CD4-positive, alpha-beta T cell treated with Interleukin-10 for 1 hour (primary cell): ENCODE results near the gene PRKCI.
"Not testable (repeated sequence)": the region's sequence is repeated elsewhere in the genome, so short reads cannot be mapped to it uniquely, and the experiment has no call there.

Experiments used
- DNase-seq: peaks from one replicate; pipeline ENCODE4 v3.0.0-alpha.2; 2020

The PRKCI gene

DNA sequence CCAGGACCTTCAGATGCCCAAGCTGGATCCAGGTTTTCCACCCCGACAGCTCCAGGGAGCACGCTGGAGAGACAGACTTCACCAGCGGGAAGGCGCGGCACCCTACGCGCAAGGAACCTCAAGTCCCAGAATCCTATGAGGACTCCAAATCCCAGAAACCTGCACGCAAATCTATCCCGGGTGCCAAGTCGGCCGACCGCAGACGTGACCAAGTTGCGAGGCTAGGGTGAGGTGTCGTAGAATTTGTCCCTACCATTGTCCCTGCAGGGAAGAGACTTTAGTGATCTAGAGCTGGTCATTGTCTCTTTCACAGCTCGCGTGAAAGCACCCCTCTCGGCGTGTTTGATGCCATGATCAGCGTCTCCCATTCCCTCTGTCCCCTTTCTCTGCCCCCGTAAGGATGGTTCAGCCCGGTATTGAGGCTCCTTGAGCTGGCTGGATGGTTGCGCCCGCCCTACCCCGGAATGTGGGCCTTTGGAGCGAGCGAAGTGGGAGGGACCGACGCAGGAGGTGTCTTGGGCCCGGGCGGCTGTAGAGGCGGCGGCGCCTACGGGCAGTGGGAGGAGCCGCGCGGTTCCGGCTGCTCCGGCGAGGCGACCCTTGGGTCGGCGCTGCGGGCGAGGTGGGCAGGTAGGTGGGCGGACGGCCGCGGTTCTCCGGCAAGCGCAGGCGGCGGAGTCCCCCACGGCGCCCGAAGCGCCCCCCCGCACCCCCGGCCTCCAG lies at the start of gene PRKCI:
Gene PRKCI (plus strand): TSS at position 501 of the 723 bp plus-strand sequence. CDS start 246 bp downstream, outside the sequence.
- peak; percentile 92 for DNase-seq

DNA sequence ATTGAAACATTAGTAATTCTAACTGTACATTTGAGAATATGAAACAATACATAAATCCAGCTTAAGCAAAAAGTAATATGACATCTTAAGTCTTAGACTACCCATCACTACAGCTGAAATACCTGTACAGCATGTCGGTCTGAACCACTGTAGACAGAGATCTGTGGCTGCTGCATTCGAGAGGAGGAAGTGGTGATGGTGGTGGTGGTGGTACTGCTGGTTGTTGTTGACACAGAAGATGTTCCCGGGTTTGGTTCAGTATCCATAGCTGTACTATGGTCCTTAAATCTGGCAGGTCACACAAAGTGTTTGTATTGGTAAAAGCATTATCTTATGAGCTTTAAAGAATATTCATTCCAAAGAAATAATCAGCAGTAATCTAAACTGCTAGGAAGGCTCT lies 43.6 kb upstream of the PRKCI start:
- DNase-seq = peak; percentile 70

DNA sequence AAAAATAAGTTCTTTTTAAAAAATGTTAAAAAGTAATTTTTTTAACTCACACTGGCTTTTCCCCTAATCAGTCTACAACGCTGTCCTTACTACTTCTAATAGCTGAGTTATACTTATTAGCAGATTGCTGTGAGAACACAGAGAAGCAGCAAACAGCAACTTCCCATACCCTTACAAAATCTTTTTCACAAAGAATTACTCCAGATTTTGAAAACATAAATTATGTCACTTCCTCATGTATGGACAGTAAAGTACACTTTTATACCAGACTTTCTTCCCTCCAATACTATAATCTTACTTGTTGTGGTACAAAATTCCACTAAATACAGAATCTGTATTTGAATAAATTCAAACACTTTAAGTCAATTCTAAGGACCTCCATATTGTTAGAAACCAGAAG lies 42.8 kb upstream of the PRKCI start:
- no peak for DNase-seq

DNA sequence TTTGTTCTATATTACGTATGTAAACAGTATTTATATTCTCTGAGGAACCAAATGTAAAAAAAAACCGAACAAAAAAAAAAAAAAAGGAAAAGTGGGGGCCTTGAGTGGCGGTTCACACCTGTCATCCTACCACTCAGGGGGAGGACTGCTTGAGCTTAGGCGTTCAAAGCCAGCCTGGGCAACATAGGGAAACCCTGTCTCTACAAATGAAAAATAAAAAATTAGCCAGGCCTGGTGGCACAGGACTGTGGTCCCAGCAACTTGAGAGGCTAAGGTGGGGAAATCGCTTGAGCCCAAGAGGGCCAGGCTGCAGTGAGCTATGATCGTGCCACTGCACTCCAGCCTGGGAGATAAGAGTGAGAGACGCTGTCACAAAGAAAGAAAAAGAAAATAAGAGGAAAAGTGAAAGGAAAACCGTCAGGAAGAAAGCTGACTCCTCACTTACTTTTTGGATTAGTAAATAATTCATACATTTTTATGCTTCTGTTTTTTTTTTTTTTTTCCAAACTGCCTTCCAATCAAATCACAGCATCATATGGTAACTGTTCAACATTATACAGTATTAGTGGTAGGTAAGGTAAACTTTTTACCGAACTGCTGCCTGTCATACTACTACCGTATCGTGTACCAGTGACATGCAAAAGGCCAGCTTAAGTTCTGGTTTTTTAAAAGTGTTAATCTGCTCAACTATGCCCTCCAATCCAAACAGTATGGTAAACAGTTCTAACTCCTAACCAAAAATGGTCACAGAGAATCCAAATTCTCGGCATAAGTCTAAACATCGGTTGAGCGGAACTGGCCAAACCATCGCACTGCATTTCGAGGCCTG lies 41.9 kb upstream of the PRKCI start:
- peak; percentile 56 for DNase-seq

DNA sequence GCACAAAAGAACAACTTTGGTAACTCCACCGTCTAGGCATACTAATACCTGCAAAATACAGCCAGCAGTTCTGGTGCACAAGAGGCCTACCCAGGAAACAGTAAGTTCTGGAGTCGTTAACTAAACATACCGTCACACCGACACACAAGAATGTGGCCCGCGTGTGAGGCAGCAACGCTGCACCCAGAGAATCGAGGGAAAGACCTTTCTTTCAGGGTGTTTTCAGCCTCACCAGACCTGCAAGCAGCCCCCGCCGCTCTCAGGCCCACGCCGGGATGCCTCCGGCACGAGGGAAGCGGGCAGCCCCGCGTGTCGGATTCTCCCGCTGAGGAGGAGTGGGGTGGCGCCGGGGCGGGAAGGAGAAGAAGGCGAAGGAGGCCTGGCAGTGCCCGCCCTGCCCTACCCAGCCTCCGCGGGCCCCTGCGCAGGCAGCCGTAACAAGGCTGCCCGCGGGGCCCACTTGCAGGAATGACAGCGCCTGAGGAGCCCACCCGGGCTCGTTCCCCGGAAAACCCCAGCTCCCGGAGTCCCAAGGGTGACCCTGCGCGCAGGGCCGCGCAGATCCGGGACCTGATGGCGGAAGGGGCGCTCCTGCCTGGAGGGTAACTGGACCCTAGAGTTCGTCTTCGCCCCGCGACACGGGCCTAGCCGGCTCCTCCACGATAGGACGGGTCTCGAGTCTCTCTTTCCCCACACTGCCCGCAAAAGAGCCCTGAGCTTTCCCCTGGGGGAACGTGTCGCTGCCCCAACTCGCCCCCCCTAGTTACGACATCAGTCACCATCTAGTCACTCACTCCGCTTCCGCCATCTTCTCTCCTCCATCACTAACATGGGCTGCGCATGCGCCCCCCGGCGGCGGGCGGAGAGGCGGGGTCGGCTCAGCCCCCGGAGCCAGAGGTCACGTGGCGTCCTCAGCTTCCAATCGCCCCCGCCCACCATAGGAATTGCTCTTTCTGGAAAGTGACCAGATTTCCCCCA lies 41.0 kb upstream of the PRKCI start, which contains the start of gene PHC3:
Gene PHC3 (minus strand): TSS at position 826 of the 978 bp plus-strand sequence. CDS start 18 bp downstream, at position 808.
- DNase-seq = peak; percentile 94

DNA sequence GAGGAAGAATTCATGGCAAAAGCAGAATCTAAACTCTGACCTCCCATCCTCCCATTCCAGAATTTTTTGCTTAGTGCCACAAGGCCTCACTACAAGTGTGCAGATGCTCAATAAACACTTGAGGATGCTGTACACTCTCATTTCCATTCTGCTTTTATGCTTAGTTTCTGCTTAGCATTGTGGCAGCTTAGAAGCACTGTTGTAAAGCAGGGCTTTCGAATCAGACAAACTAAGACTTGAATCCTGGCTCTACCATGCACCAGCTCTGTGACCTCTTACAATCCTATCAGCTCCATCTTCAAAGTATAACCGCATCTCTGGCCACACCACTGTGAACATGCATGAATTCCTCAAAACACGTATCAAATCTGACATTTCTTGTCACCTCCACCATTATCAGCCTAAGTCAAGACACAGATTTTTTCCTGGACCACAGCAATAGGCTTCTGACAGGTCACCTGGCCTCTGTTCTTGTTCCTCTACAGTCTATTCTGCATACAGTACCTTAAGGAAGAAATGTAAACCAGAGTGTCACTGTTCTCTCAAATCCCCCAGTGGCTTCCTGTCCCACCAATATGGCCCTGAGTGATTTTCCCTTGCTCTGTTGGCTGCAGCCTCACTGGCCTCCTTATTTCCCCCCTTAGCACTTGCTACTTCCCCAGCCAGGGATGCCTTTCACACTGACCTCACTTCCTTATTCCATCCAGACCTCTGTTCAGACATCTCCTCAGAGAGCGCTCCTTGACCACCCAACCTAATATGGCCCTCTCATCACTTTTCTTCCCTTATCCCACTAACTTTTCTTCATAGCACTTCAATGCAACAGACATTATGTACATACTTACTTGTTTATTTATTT lies 32.6 kb upstream of the PRKCI start:
- DNase-seq = no peak

DNA sequence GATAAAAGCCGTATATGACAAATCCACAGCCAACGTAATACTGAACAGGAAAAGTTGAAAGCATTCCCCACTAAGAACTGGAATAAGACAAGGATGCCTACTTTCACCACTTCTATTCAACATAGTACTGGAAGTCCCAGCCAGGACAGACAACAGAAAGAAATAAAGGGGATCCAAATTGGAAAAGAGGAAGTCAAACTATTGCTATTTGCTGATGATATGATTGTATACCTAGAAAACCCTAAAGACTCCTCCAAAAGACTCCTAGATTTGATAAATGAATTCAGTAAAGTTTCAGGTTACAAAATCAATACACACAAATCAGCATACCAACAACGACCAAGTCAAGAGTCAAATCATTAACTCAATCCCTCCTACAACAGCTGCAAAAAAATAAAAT lies 26.5 kb upstream of the PRKCI start:
- DNase-seq = not testable (repeated sequence)

DNA sequence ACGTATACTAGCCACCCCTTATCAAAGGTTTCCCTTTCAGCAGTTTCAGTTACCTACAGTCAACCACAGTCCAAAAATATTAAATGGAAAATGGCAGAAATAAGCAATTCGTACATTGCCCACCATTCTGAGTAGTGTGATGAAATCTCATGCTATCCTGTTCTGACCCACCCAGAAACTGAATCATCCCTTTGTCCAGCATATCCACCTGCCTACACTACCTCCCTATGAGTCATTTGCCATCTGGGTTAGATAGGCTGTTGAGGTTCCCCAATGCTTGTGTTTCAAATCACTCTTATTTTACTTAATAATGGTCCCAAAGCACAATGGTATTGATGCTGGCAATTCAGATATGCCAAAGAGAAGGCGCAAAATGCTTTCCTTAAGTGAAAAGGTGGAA lies 25.4 kb upstream of the PRKCI start:
- DNase-seq = no peak

DNA sequence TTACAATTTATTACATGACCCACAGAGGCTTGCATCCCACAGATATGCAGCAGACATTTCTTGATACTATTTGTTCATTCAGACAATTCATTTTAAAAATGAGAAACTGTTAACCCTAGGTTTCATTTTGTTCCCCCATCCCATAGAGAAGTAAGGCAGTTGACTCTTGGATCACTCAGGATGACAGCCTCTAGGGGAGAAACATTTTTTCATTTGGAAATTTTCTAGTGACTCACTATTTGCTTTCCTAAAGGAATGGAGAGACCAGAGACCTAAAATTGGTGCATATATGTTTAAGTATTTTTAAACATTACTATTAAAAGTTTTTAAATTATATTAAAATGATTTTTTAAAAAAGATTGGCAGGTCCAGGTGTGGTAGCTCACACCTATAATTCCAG lies 21.2 kb upstream of the PRKCI start:
- DNase-seq = no peak

DNA sequence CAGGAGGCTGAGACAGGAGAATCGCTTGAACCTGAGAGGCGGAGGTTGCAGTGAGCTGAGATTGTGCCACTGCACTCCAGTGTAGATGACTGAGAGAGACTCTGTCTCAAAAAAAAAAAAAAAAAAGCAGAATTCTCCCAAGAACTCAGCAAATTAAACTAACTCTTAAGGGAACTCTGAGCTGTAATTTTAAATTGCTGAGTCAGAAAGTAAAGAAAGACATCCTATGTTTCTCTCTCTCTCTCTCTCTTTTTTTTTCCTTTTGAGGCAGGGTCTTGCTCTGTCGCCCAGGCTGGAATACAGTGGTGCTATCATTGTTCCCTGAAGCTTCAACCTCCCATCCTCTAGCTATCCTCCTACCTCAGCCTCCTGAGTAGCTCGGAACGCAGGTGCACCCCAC lies 20.7 kb upstream of the PRKCI start:
- no peak for DNase-seq

DNA sequence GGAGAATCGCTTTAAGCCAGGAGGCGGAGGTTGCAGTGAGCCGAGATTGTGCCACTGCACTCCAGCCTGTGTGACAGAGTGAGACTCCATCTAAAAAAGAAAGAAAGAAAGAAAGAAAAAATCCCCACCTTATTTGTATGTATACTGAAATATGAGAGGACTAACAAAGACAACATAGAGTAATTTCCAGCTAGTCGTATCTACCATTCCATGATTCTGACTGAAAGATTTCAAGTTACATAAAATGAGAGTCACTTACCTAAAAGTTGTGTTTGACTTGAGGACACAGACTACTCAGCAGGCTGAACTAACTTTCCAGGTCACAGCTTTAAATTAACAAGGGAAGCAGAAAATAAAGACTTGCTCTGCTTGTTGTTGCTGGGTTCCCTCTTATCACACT lies 18.8 kb upstream of the PRKCI start:
- no peak for DNase-seq

DNA sequence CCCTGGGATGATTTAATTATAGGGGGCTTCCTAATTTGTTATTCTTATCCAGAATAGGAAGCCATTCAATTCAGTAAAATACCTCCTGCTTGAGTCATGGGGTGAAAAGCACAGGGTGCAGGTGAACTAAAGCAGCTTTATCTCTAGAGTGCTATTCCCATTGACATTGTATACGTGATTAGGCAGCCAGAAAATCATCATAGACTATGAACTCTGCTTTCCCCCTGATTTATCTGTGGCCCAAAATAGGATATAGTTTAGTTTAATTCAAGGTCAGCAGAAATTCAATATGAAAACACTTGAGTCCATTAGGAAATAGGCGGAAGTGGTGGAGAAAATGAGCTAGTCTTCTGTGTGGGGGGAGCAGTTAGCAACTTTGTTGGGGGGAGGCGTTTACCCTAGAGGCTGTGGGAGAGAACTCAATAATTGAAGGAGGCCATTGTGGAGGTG lies 18.2 kb upstream of the PRKCI start:
- DNase-seq = no peak

DNA sequence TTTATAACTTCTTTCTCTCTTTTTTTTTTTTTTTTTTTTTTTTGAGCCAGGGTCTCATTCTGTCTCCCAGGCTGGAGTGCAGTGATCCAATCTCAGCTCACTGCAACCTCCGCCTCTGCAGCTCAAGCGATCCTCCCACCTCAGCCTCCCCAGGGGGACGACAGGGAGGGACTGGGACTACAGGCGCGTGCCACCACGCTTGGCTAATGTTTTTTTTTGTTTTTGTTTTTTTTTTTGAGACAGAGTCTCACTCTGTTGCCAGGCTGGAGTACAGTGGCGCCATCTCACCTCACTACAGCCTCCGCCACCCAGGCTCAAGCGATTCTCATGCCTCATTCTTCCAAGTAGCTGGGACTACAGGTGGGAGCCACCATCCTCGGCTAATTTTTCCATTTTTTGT lies 17.7 kb upstream of the PRKCI start:
- no peak for DNase-seq

DNA sequence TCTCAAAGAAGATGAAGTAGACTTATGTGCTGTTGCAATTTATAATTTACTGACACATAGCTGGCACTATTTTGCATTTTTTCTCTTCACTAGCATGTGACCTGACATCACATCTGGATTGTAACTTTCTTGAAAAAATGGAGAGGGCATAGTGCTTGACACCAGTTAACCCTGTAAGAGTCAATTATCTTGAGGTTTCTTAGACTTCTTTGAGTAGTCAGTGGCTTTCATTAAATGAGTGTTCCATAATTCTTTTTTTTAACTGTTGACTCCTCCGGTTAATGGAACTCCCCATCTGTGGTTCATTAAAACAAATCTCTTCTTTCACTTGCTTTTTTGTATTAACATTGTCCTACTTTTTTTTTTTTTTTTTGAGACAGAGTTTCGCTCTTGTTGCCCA lies 16.9 kb upstream of the PRKCI start:
- no peak for DNase-seq

DNA sequence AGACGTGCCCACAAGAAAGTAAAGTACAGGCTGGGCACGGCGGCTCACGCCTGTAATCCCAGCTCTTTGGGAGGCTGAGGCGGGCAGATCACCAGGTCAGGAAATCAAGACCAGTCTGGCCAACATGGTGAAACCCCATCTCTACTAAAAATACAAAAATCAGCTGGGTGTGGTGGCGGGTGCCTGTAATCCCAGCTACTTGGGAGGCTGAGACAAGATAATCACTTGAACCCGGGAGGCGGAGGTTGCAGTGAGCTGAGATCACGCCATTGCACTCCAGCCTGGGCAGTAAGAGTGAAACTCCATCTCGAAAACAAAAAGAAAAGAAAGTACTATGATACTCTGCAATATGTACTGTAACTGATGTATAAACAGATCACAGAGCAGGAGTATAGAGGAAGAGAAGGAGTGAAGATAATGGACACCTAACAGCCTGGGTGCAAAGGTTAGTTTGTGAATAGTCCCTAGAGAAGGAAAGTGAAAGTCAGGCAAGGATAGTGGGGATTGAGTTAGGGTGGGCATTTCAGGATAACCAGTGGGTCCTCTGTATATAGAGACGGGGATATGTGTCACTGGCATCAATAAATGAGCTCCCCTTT lies 16.0 kb upstream of the PRKCI start:
- DNase-seq = not testable (repeated sequence)

DNA sequence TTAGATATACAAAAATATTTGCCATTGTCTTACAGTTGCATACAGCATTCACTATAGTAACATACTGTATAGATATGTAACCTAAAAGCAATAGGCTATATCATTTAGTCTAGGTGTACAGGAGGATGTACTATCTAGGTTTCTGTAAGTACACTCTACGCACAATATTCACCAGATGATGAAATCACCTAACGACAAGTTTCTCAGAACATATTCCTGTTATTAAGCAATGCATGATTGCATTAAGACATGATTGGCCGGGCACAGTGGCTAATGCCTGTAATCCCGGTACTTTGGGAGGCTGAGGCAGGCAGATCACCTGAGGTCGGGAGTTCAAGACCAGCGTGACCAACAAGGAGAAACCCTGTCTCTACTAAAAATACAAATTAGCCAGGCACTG lies 14.5 kb upstream of the PRKCI start:
- DNase-seq = no peak

DNA sequence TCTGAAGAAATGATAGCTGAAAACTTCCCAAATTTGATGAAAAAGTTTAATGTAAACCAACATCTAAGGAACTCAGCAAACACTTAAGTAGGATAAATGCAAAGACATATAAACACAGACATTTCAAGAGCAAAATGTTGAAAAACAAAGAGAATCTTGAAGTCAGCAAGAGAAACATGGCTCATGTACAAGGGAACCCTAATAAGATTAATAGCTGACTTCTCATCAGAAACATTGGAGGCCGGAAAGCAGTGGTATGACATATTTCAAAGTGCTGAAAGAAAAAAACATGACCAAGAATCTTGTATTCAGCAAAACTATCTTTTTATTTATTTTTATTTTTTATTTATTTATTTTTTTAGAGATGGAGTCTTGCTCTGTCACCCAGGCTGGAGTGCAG lies 10.6 kb upstream of the PRKCI start:
- no peak for DNase-seq

DNA sequence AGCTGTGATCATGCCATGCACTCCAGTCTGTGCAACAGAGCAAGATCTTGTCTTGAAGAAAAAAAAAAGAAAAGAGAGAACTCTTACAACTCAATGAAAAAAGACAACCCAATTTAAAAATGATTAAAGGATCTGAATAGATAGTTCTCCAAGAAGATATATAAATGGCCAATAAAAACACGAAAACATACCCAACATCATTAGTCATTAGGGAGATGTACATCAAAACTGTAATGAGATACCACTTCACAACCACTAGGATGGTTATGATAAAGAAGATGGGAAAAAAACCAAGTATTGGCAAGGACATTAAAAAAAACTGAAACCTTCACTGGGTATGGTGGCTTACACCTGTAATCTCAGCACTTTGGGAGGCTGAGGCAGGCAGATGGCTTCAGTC lies 2.4 kb upstream of the PRKCI start:
- no peak for DNase-seq

DNA sequence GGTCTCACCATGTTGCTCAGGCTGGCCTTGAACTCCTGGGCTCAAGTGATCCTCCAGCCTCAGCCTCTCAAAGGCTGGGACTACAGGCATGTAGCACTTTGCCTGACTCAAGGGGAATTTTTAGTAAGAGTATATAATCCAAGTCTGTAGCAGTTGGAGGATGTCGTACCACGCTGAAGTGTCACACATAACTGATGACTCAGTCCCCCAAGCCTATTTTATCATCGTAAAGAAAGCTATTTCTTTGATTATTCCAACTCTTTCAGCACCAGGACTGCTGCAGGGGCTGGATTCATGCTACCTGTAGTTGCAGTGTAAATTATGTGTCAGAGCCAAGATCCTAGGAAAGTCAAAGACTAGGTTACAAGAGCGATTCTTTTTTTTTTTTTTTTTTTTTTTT lies 1.4 kb upstream of the PRKCI start:
- no peak for DNase-seq

DNA sequence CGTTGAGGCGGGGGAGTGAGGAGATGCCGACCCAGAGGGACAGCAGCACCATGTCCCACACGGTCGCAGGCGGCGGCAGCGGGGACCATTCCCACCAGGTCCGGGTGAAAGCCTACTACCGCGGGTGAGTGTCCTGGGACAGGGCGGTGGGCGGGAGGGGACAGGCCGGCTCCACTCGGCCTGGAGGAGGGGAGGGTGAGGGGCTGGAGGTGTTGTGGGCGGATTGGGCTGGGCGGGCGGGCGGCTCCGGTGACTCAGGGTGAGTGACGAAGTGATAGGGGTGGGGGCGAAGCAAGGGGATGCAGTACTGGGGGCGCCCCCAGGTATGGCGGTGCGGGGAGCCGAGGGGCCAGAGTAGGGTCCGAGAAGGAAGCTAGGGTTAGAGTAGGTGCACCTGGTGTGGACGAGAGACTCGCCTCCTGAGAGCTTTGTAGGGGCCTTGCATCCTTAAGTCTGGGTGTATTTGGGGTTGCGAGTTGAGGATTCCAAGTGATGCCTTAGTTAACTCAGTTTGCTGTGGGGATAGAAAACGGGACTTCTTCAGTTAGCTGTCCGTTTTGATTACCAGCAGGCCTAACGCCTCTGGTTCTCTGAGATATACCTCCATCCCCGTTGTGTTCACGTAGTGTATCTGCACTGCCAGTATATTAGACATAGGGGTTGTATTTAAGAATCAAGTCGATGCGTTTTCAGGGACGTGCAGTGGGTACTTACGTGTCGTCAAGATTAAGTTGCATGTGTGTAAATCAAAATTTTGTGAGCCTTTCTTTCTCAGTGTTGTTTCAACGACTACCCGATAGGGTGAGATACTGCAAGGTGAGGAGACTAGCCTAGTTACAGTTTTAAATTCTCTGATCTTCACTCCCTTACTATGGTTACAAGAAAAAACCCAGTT lies 670 bp downstream of the PRKCI start:
- peak; percentile 49 for DNase-seq
